GM23338 (cell line): ENCODE results near the gene DOCK1.

Source experiments
- CTCF ChIP-seq, 2 experiments: fragments of 200-600 bp in 1 of 2; sonication (generic) in 1 of 2; conservative IDR thresholded peaks; 2 replicates each; pipeline versions ENCODE4 v1.5.1 to v1.6.1; 2016 to 2017; ENCODE audit warnings: antibody characterized with exemption in 2 of 2, low read depth in 2 of 2, mild to moderate bottlenecking in 2 of 2, moderate library complexity in 1 of 2
- EZH2 ChIP-seq: fragments of 200-600 bp; sonication (generic); IDR thresholded peaks from one replicate; pipeline ENCODE4 v1.8.0; 2017; ENCODE audit warnings: antibody characterized with exemption, mild to moderate bottlenecking, low read depth; ENCODE audit not compliant: unreplicated experiment
- EZH2phosphoT487 ChIP-seq: fragments of 200-600 bp; sonication (generic); IDR thresholded peaks from one replicate; pipeline ENCODE4 v1.8.1; 2018; ENCODE audit warnings: antibody characterized with exemption; ENCODE audit not compliant: unreplicated experiment
- NANOG ChIP-seq: IDR thresholded peaks from 2 replicates; pipeline ENCODE4 v1.6.1; 2016; ENCODE audit warnings: antibody characterized with exemption, borderline replicate concordance
- POLR2AphosphoS5 ChIP-seq: IDR thresholded peaks from 2 replicates; pipeline ENCODE4 v1.6.1; 2016; ENCODE audit warnings: antibody characterized with exemption, low read depth

- TF ChIP-seq CTCF (conservative IDR thresholded peaks at IDR 0.05; ENCODE audit: low read depth in 2 of 2): no peak
- no peak for TF ChIP-seq EZH2phosphoT487
- no peak for TF ChIP-seq EZH2
- TF ChIP-seq POLR2AphosphoS5: no peak
- no peak for TF ChIP-seq NANOG
Observed at GRCh38 chr10:127127822-127128221, 222.6 kb downstream of the DOCK1 start.
